Trophoblast cell (in vitro differentiated cells and primary cell): ENCODE measurements around the gene NT5C1B.

Experiments used
- DNase-seq, 2 donors: peaks; one replicate each; pipeline ENCODE4 v3.0.0-alpha.2; 2016
- H2AFZ ChIP-seq: 2 replicates; pipeline ENCODE4 v1.6.1; 2013; ENCODE audit warnings: low read length, moderate library complexity, mild to moderate bottlenecking; ENCODE audit not compliant: insufficient read depth, poor library complexity
- H2AK5ac ChIP-seq: 2 replicates; pipeline ENCODE4 v1.6.1; 2013; ENCODE audit warnings: mild to moderate bottlenecking, low read length
- H2BK120ac ChIP-seq: 2 replicates; pipeline ENCODE4 v1.6.1; 2013; ENCODE audit warnings: low read length, mild to moderate bottlenecking, moderate library complexity; ENCODE audit not compliant: insufficient read depth, poor library complexity
- H2BK12ac ChIP-seq: 2 replicates; pipeline ENCODE4 v1.6.1; 2013; ENCODE audit warnings: mild to moderate bottlenecking, low read length, moderate library complexity
- H2BK5ac ChIP-seq: 2 replicates; pipeline ENCODE4 v1.6.1; 2013; ENCODE audit warnings: low read length, low read depth, moderate library complexity, mild to moderate bottlenecking; ENCODE audit not compliant: poor library complexity
- H3K14ac ChIP-seq: 2 replicates; pipeline ENCODE4 v1.6.1; 2013; ENCODE audit warnings: mild to moderate bottlenecking, low read length
- H3K18ac ChIP-seq: 2 replicates; pipeline ENCODE4 v1.6.1; 2013; ENCODE audit warnings: mild to moderate bottlenecking, low read length
- H3K23ac ChIP-seq: 2 replicates; pipeline ENCODE4 v1.6.1; 2013; ENCODE audit warnings: low read length
- H3K27ac ChIP-seq: 2 replicates; pipeline ENCODE4 v1.5.1; 2013; ENCODE audit warnings: low read depth, mild to moderate bottlenecking, inconsistent platforms, low read length, moderate library complexity
- H3K27me3 ChIP-seq: 2 replicates; pipeline ENCODE4 v1.6.1; 2013; ENCODE audit warnings: inconsistent platforms, mild to moderate bottlenecking, low read length, moderate library complexity; ENCODE audit not compliant: insufficient read depth
- H3K36me3 ChIP-seq, 2 experiments: 1 replicate in 1 of 2; 2 replicates in 1 of 2; pipeline ENCODE4 v1.6.1; 2013; ENCODE audit warnings: low read length in 2 of 2, mild to moderate bottlenecking in 2 of 2, moderate library complexity in 1 of 2; ENCODE audit not compliant: insufficient read depth in 2 of 2, control insufficient read depth in 1 of 2
- H3K4ac ChIP-seq: 2 replicates; pipeline ENCODE4 v1.6.1; 2013; ENCODE audit warnings: low read depth, mild to moderate bottlenecking, low read length, moderate library complexity
- H3K4me1 ChIP-seq, 2 experiments: 1 replicate in 1 of 2; 2 replicates in 1 of 2; pipeline ENCODE4 v1.6.1; 2013; ENCODE audit warnings: low read length in 2 of 2, mild to moderate bottlenecking in 2 of 2, moderate library complexity in 1 of 2; ENCODE audit not compliant: insufficient read depth in 2 of 2, control insufficient read depth in 1 of 2
- H3K4me2 ChIP-seq: 2 replicates; pipeline ENCODE4 v1.6.1; 2013; ENCODE audit warnings: inconsistent platforms, mild to moderate bottlenecking, low read length, moderate library complexity
- H3K4me3 ChIP-seq: 2 replicates; pipeline ENCODE4 v1.5.1; 2013; ENCODE audit warnings: mild to moderate bottlenecking, low read depth, low read length, inconsistent platforms
- H3K79me1 ChIP-seq: one replicate; pipeline ENCODE4 v1.6.1; 2013; ENCODE audit warnings: low read length
- H3K79me2 ChIP-seq: 2 replicates; pipeline ENCODE4 v1.6.1; 2013; ENCODE audit warnings: low read length, mild to moderate bottlenecking; ENCODE audit not compliant: control insufficient read depth, insufficient read depth, poor library complexity
- H3K9ac ChIP-seq: 2 replicates; pipeline ENCODE4 v1.6.1; 2013; ENCODE audit warnings: mild to moderate bottlenecking, low read length
- H3K9me3 ChIP-seq: 2 replicates; pipeline ENCODE4 v1.6.1; 2013; ENCODE audit warnings: low read depth, mild to moderate bottlenecking, control low read depth, inconsistent platforms, low read length; ENCODE audit not compliant: insufficient read depth
- H4K12ac ChIP-seq: 2 replicates; pipeline ENCODE4 v1.6.1; 2013; ENCODE audit warnings: low read depth, mild to moderate bottlenecking, low read length, moderate library complexity
- H4K8ac ChIP-seq: 2 replicates; pipeline ENCODE4 v1.6.1; 2013; ENCODE audit warnings: low read depth, mild to moderate bottlenecking, low read length, moderate library complexity
- H4K91ac ChIP-seq: one replicate; pipeline ENCODE4 v1.6.1; 2013; ENCODE audit warnings: low read depth, mild to moderate bottlenecking, low read length, moderate library complexity
- WGBS: extraction: QIAGEN DNeasy Blood & Tissue Kit; methylation state at CpG from one replicate; pipeline ENCODE4 v1.1.7; 2013; ENCODE audit warnings: missing lambda C conversion rate; ENCODE audit not compliant: insufficient read length, insufficient coverage; ENCODE audit errors: extremely low coverage; 5-methylcytosine and 5-hydroxymethylcytosine counted together

NT5C1B gene

DNA sequence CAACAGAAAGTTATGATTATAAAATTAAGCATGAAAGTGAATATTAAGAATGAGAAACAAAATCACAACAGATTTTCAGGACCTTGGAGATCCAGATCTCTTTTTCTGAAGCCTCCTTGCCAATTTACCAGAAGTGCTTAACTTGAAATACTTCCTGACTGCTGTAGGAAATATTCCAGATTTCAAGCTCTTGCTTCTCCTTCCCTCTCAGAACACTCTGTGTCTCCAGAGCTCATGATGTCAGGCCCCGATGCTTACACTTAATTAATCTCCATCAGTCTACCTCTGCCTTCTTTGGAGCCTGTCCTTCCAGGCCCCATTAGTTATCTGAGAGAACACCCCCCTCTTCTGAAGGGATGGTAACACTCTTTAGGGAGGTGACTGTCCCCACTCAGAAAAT is 20.7 kb upstream of the NT5C1B start:
- no peak overlapping the region for H4K91ac ChIP-seq
- no peaks in the 10 kb centered on the region for H3K4me1 ChIP-seq
- no peak overlapping the region for H2BK120ac ChIP-seq
- no peak overlapping the region for H2BK12ac ChIP-seq
- no peaks in the 10 kb centered on the region for H3K79me2 ChIP-seq
- no peak overlapping the region for H4K8ac ChIP-seq
- H3K4me2 ChIP-seq: no peak overlapping the region
- H3K4me3 ChIP-seq: no peak overlapping the region
- H3K27me3 ChIP-seq: no peaks in the 10 kb centered on the region
- H3K23ac ChIP-seq: no peak overlapping the region
- no peak overlapping the region for H2BK5ac ChIP-seq
- H4K12ac ChIP-seq: no peak overlapping the region
- no peak overlapping the region for H3K27ac ChIP-seq
- H3K36me3 ChIP-seq: no peaks in the 10 kb centered on the region
- WGBS: no CpG with 5 or more reads among the region's 1 CpG
- no peaks in the 10 kb centered on the region for H3K79me1 ChIP-seq
- H2AFZ ChIP-seq: no peak overlapping the region
- H3K4ac ChIP-seq: no peak overlapping the region
- no peaks in the 10 kb centered on the region for H3K9me3 ChIP-seq
- H3K18ac ChIP-seq: no peak overlapping the region
- H3K14ac ChIP-seq: no peak overlapping the region
- no peak overlapping the region for H3K9ac ChIP-seq
- DNase-seq: no peak
- no peak overlapping the region for H2AK5ac ChIP-seq

DNA sequence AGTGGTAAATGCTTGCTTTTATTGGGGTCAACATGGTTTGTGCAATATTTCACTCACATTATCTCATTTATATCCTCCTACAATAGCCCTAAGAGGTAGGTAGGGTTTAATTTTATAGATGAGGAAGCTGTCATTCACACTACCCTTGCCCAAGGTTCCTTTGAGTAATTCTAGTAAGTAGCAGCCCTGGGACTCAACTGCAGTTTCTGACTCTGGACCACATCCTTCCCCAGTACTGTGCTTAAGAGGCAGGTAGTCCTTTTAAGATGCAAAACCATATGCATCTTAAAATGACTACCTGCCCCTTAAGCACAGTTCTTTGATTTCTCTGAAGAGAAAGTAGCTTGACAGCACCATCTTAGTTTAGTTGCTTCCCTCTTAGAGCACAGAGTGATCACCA is 15.7 kb upstream of the NT5C1B start:
- H2AFZ ChIP-seq: no peak overlapping the region
- H3K9me3 ChIP-seq: no peaks in the 10 kb centered on the region
- no peak overlapping the region for H2AK5ac ChIP-seq
- no peaks in the 10 kb centered on the region for H3K27me3 ChIP-seq
- H3K9ac ChIP-seq: no peak overlapping the region
- H4K8ac ChIP-seq: no peak overlapping the region
- H3K27ac ChIP-seq: no peak overlapping the region
- H3K23ac ChIP-seq: no peak overlapping the region
- no peak overlapping the region for H3K4me3 ChIP-seq
- H3K36me3 ChIP-seq: no peaks in the 10 kb centered on the region
- no peak overlapping the region for H3K14ac ChIP-seq
- no peaks in the 10 kb centered on the region for H3K4me1 ChIP-seq
- no peak overlapping the region for H4K91ac ChIP-seq
- DNase-seq: no peak
- no peak overlapping the region for H2BK5ac ChIP-seq
- no peaks in the 10 kb centered on the region for H3K79me2 ChIP-seq
- H3K79me1 ChIP-seq: no peaks in the 10 kb centered on the region
- H2BK120ac ChIP-seq: no peak overlapping the region
- no peak overlapping the region for H4K12ac ChIP-seq
- H2BK12ac ChIP-seq: no peak overlapping the region
- no peak overlapping the region for H3K4me2 ChIP-seq
- no peak overlapping the region for H3K4ac ChIP-seq
- no peak overlapping the region for H3K18ac ChIP-seq

DNA sequence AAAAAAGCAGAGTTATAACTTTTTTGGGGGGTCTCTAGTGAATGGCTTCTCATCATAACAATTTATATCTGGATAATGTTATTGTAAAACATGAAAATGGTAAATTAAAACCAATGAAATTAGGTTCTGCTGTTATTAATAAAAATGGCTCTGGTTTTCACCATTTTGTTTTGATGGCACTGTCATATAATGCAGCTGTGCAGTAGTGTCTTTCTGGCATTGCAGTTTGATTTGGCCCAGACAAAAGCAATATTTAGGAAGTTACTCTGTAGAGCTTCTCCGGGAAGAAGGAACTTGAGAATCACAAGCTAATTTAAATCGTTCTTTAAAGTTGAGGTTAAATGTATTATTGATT is 15.1 kb upstream of the NT5C1B start:
- no CpG with 5 or more reads among the region's 2 CpGs for WGBS
- H3K4me2 ChIP-seq: no peak overlapping the region
- H2BK120ac ChIP-seq: no peak overlapping the region
- H3K79me1 ChIP-seq: no peaks in the 10 kb centered on the region
- H4K91ac ChIP-seq: no peak overlapping the region
- H3K36me3 ChIP-seq: no peaks in the 10 kb centered on the region
- H4K12ac ChIP-seq: no peak overlapping the region
- H2BK5ac ChIP-seq: no peak overlapping the region
- H2AK5ac ChIP-seq: no peak overlapping the region
- H3K23ac ChIP-seq: no peak overlapping the region
- H3K79me2 ChIP-seq: no peaks in the 10 kb centered on the region
- H3K27ac ChIP-seq: no peak overlapping the region
- no peak overlapping the region for H3K18ac ChIP-seq
- no peaks in the 10 kb centered on the region for H3K27me3 ChIP-seq
- no peak overlapping the region for H2AFZ ChIP-seq
- no peak overlapping the region for H2BK12ac ChIP-seq
- no peaks in the 10 kb centered on the region for H3K4me1 ChIP-seq
- H4K8ac ChIP-seq: no peak overlapping the region
- no peak overlapping the region for H3K14ac ChIP-seq
- no peak overlapping the region for H3K4ac ChIP-seq
- no peak overlapping the region for H3K9ac ChIP-seq
- DNase-seq: no peak
- no peaks in the 10 kb centered on the region for H3K9me3 ChIP-seq
- no peak overlapping the region for H3K4me3 ChIP-seq

DNA sequence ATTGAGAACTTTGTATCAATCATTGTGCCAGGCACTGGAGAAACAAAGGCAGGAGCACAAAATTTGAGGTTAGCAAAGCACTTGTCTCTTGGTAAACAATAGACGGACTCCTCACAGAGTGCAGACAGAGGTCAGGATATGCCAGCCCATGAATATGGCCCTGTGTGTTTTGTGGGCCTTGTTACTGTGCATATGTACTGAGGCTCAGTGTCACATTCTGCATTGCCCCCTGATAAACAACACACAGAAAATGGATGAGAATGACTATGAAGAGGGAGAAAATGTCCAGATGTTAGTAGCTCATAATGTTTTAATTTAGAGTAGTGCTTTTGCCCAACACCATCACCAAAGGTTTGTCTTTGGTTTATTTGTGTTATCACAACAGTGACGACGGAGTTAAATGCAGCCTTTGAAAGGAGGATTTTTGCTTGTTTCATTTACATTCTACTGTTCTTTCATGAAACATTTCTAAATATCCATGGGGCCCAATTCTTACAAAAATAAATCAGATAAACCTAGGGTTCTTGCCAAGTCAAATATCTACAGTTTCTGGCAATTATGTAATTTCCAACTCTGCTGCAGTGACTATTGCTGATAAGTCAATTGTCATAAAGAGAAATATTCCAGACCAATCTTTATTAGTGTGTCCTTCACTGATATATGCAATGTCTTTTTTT is 14.6 kb upstream of the NT5C1B start:
- no peak overlapping the region for H3K27ac ChIP-seq
- H3K79me1 ChIP-seq: no peaks in the 10 kb centered on the region
- no peaks in the 10 kb centered on the region for H3K79me2 ChIP-seq
- H3K4me1 ChIP-seq: no peaks in the 10 kb centered on the region
- no peak overlapping the region for H2BK120ac ChIP-seq
- WGBS: no CpG with 5 or more reads among the region's 3 CpGs
- no peak overlapping the region for H2AK5ac ChIP-seq
- H4K91ac ChIP-seq: no peak overlapping the region
- H2BK5ac ChIP-seq: no peak overlapping the region
- no peak for DNase-seq
- no peak overlapping the region for H3K18ac ChIP-seq
- H3K14ac ChIP-seq: no peak overlapping the region
- H4K12ac ChIP-seq: no peak overlapping the region
- no peak overlapping the region for H2BK12ac ChIP-seq
- H3K36me3 ChIP-seq: no peaks in the 10 kb centered on the region
- no peak overlapping the region for H3K4ac ChIP-seq
- no peaks in the 10 kb centered on the region for H3K27me3 ChIP-seq
- no peak overlapping the region for H4K8ac ChIP-seq
- no peak overlapping the region for H3K4me3 ChIP-seq
- no peaks in the 10 kb centered on the region for H3K9me3 ChIP-seq
- H3K23ac ChIP-seq: no peak overlapping the region
- no peak overlapping the region for H2AFZ ChIP-seq
- H3K9ac ChIP-seq: no peak overlapping the region
- no peak overlapping the region for H3K4me2 ChIP-seq
